Airway epithelial cell (primary cell): ENCODE data around the gene MMP19. TPM values are rescaled to one million over a fixed set of nuclear protein-coding genes. Genes with fewer than 3 reads are reported as not detected.

ENCODE experiments used
- total RNA-seq: library from RNA; depleted of rRNA; stranded (reverse); fragments of >200 nt; gene quantifications from 2 replicates; pipeline ENCODE4 v1.2.3, GENCODE V29; 2015

The MMP19 gene
- 1.1 and 1.2 TPM in 2 replicates for total RNA-seq

GRCh38 chr12:55842681-55843429 lies at the start of gene MMP19:
Gene MMP19 (minus strand): TSS chr12:55842936. CDS start chr12:55842830, 106 bp downstream.

DNA sequence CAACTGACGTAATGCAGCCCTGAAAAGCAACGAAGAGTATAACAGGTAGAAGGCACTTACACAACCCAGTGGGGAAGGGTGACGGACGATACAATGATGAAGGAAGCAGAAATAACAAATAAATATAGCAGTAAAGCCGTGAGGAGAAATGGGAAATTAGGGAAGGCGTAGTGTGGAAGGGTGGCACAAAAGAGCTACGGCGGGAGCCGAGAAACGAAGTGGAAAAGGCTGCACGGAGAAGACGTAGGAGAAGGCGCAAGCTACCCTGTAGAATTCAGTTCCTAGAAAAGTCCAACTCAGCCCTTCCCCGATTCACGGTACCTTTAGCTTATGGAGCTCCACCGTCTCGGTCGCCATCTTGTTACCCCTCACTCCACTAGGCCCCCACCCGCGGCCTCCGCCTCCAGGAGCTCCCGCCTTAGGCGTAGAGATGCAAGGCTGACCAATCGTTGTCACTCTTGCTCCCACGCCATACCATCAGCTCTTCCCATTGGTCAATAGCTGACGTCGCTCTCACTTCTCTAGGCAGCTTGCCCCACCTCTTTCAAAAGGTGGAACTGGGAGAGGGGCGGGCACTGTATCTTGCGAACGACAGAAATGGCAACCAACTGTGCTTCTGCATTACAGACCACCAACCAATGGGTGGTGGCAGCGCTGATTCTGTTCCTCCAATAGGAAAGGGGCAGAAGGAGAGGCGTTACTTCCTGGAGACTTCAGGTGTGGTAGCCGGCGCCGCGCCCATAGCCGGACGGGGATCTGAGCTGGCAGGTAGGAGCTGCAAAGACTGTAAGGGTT lies 25.2 kb downstream of the MMP19 start, which contains the start of the genes ORMDL2 and SARNP:
TSS of gene ORMDL2 (plus strand) at position 697 of the 795 bp plus-strand sequence. CDS start 959 bp downstream, outside the sequence.
TSS of gene SARNP (minus strand) at position 380 of the 795 bp plus-strand sequence. CDS start at position 357, 23 bp downstream.

Other genes with a start within 250 kb of the MMP19 start
- not detected in 2 replicates for gene OR10P1, start 206.0 kb downstream of the MMP19 start, total RNA-seq
- gene ITGA7, start 135.0 kb downstream of the MMP19 start, total RNA-seq: 0.05 and 0.28 TPM in 2 replicates
- 108 and 152 TPM in 2 replicates for gene BLOC1S1, start 126.9 kb downstream of the MMP19 start, total RNA-seq
- 0.63 TPM in 1 of 2 replicates, not detected in the other for gene RDH5, start 122.5 kb downstream of the MMP19 start, total RNA-seq
- 551 and 563 TPM in 2 replicates for gene CD63, start 113.9 kb downstream of the MMP19 start, total RNA-seq
- 6.0 and 9.2 TPM in 2 replicates for gene GDF11, start 99.8 kb downstream of the MMP19 start, total RNA-seq
- gene SARNP, start 25.2 kb downstream of the MMP19 start, total RNA-seq: 116 and 121 TPM in 2 replicates
- 37.2 and 39.4 TPM in 2 replicates for gene ORMDL2, start 24.9 kb downstream of the MMP19 start, total RNA-seq
- 19.1 and 29.6 TPM in 2 replicates for gene DNAJC14, start 13.3 kb downstream of the MMP19 start, total RNA-seq
- gene PYM1, start 85.0 kb upstream of the MMP19 start, total RNA-seq: 57.3 and 64.0 TPM in 2 replicates
- gene DGKA, start 88.2 kb upstream of the MMP19 start, total RNA-seq: 141 and 497 TPM in 2 replicates
- gene PMEL, start 123.1 kb upstream of the MMP19 start, total RNA-seq: 1.9 and 2.6 TPM in 2 replicates
- gene CDK2, start 123.9 kb upstream of the MMP19 start, total RNA-seq: 36.7 and 43.8 TPM in 2 replicates
- 47.2 and 66.3 TPM in 2 replicates for gene RAB5B, start 131.1 kb upstream of the MMP19 start, total RNA-seq
- gene SUOX, start 154.3 kb upstream of the MMP19 start, total RNA-seq: 14.6 and 15.9 TPM in 2 replicates
- gene IKZF4, start 178.1 kb upstream of the MMP19 start, total RNA-seq: 2.2 and 4.6 TPM in 2 replicates
- gene RPS26, start 199.0 kb upstream of the MMP19 start, total RNA-seq: 1,471 and 1,883 TPM in 2 replicates
- gene ERBB3, start 237.2 kb upstream of the MMP19 start, total RNA-seq: 22.6 and 36.5 TPM in 2 replicates